ENCODE results near the gene NR2C1. TPM values are rescaled to one million over a fixed set of nuclear protein-coding genes. Genes with fewer than 3 reads are reported as not detected.
A peak's percentile ranks its signal among the peaks of the same experiment; 100 is the strongest.

Gene NR2C1
- total and polyA plus RNA-seq, 9 of the 15 experiments (the other 6 are each of a cell fraction or from before 2014, with no cell fraction given) = 8.5 to 42.4 (median 35.6) TPM

- TF ChIP-seq MNT (conservative IDR thresholded peaks at IDR 0.05) (0 out of 4 replicates have a peak, but pooled peaks of 1 of the 2 experiments have one; percentile 26), RCOR1 (IDR thresholded peaks at IDR 0.05; ENCODE audit: borderline replicate concordance in 1 of 2, low read depth in 2 of 2, low read length in 2 of 2) (peak; percentile 94 to 96), SP1 (CRISPR knock-in tag; IDR thresholded peaks at IDR 0.05) (no peak), TAL1 (IDR thresholded peaks at IDR 0.05) (peak; percentile 83), HDAC2 (IDR thresholded peaks at IDR 0.05) (peak; percentile 78), ZNF316 (IDR thresholded peaks at IDR 0.05) (0 out of 2 replicates have a peak, but pooled peaks have one; percentile 45), ZNF347 (CRISPR knock-in tag; IDR thresholded peaks at IDR 0.05; ENCODE audit: low read depth) (no peak), CBFA2T2 (conservative IDR thresholded peaks at IDR 0.05) (peak; percentile 90), TEAD4 (IDR thresholded peaks at IDR 0.05; ENCODE audit: low read length) (peak; percentile 78), TEAD4 (CRISPR knock-in tag; IDR thresholded peaks at IDR 0.05; ENCODE audit: borderline replicate concordance) (no peak), CBFA2T3 (IDR thresholded peaks at IDR 0.05) (peak; percentile 94), FOSL1 (tag; conservative IDR thresholded peaks at IDR 0.05) (peak; percentile 60), JUN (IDR thresholded peaks at IDR 0.05; ENCODE audit: borderline replicate concordance, low read depth, low read length) (no peak), JUN (CRISPR knock-in tag; IDR thresholded peaks at IDR 0.05; ENCODE audit: borderline replicate concordance) (no peak), GATA2 (CRISPR knock-in tag; IDR thresholded peaks at IDR 0.05) (peak; percentile 14; the same call in 1 of the 2 replicates), TCF3 (CRISPR knock-in tag; IDR thresholded peaks at IDR 0.05) (peak; percentile 89), DPF2 (IDR thresholded peaks at IDR 0.05) (peak; percentile 72), FOXA1 (IDR thresholded peaks at IDR 0.05; ENCODE audit: borderline replicate concordance) (no peak), C11orf30 (IDR thresholded peaks at IDR 0.05; ENCODE audit: low read depth) (0 out of 2 replicates have a peak, but pooled peaks have one; percentile 22), ARID1B (IDR thresholded peaks at IDR 0.05) (peak; percentile 89), KLF16 (IDR thresholded peaks at IDR 0.05) (peak; percentile 63; the same call in 1 of the 2 replicates), KDM1A (IDR thresholded peaks at IDR 0.05) (peak; percentile 95 to 96), MAFG (tag; conservative IDR thresholded peaks at IDR 0.05) (peak; percentile 40), CREM (IDR thresholded peaks at IDR 0.05; ENCODE audit: low read depth) (peak; percentile 48; the same call in 1 of the 2 replicates), HMBOX1 (IDR thresholded peaks at IDR 0.05) (peak; percentile 26; the same call in 1 of the 2 replicates), CHAMP1 (IDR thresholded peaks at IDR 0.05) (0 out of 2 replicates have a peak, but pooled peaks have one; percentile 27)
Measured at GRCh38 chr12:95100264-95101190, 27.1 kb upstream of the NR2C1 start (continued).

Data from K562 (cell line).